ENCODE results near the gene MRPS10.
A peak's percentile ranks its signal among the peaks of the same experiment; 100 is the strongest.

MRPS10 gene

DNA sequence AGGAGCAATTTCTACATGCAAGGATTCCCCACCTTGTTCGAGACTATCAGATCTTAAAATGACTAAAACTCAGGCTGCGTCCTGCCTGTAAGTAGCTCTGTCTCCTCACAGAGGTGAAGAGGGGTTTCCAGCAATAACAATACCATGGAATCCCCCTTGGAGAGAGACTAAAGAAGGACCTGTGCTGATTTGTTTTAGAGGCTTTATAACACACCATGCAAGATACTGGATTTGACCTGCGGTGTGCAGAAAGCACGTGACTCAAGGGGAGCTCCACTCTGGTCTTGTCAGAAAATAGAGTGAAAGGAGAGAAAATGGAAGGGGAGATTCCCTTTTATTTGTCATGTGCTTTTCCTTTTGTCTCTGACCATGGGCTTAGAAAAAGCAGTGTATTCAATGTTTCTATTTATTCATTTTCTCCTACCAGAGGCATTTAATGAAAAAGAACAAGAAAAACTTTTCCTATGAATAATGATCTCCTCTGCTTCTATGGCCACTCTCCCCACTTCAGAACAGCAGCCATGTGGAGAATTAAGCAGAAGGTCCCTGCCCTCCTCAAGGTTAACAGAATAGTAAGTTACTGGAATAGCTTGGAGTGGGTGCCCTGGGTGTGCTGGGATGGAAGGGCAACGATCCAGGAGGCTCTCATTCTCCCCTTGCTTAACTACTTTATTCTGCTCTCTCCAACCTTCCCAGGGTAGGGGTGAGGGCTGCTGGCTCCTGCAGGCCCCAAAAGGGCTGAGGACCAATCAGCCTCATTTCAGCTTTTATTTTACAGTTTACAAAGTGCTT lies 19.2 kb upstream of the MRPS10 start:
- DNase-seq: no peak
- TF ChIP-seq, protein P1, sequence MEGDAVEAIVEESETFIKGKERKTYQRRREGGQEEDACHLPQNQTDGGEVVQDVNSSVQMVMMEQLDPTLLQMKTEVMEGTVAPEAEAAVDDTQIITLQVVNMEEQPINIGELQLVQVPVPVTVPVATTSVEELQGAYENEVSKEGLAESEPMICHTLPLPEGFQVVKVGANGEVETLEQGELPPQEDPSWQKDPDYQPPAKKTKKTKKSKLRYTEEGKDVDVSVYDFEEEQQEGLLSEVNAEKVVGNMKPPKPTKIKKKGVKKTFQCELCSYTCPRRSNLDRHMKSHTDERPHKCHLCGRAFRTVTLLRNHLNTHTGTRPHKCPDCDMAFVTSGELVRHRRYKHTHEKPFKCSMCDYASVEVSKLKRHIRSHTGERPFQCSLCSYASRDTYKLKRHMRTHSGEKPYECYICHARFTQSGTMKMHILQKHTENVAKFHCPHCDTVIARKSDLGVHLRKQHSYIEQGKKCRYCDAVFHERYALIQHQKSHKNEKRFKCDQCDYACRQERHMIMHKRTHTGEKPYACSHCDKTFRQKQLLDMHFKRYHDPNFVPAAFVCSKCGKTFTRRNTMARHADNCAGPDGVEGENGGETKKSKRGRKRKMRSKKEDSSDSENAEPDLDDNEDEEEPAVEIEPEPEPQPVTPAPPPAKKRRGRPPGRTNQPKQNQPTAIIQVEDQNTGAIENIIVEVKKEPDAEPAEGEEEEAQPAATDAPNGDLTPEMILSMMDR (IDR thresholded peaks at IDR 0.05; ENCODE audit: low read depth, low read length, missing control alignments): no peak
- Histone ChIP-seq H3K36me3 (replicated peaks) (peaks cover 9% of the 10 kb centered on the region), H3K27me3 (replicated peaks) (no peaks in the 10 kb centered on the region), H3K4me3 (ENCODE audit: low read depth, low read length) (no peak overlapping the region), H3K27ac (no peak overlapping the region)
- in situ Hi-C loops (cut with HindIII; ENCODE audit: low pct_ligation_motif_present, low sequenced_read_pairs): no loop called here

GRCh38 chr6:42236030-42236429 lies 18.4 kb upstream of the MRPS10 start:
- no peak for DNase-seq
- peaks cover 9% of the 10 kb centered on the region for H3K36me3 ChIP-seq (replicated peaks)
- TF ChIP-seq, protein P1 (IDR thresholded peaks at IDR 0.05; ENCODE audit: low read depth, low read length, missing control alignments): no peak
- no peak overlapping the region for H3K27ac ChIP-seq
- H3K27me3 ChIP-seq (replicated peaks): no peaks in the 10 kb centered on the region
- H3K4me3 ChIP-seq (ENCODE audit: low read depth, low read length): no peak overlapping the region
- in situ Hi-C loops (cut with HindIII; ENCODE audit: low pct_ligation_motif_present, low sequenced_read_pairs): no loop called here

DNA sequence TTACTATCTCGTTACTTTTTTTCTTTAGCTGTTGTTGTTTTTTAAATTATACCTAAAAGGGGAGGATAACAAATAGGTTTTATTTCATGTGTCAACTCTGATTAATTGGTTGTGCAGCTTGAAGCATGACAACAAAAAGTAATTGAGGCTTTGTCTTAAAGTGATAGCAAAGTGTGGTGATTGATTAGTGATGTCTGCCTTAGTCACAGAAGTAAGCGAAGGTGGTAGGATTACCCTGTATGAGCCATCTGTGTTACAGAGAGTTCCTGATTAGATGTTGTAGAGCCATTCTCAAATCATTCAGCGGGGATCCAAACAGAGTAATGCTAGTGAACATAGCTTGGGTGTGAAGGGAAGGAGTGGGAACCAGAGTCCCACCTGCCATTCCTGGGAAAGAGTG lies 14.4 kb upstream of the MRPS10 start:
- Histone ChIP-seq H3K27ac (no peak overlapping the region), H3K27me3 (replicated peaks) (no peaks in the 10 kb centered on the region), H3K4me3 (ENCODE audit: low read depth, low read length) (no peak overlapping the region), H3K36me3 (replicated peaks) (peaks cover 10% of the 10 kb centered on the region)
- DNase-seq: no peak
- in situ Hi-C loops (cut with HindIII; ENCODE audit: low pct_ligation_motif_present, low sequenced_read_pairs): no loop called here
- TF ChIP-seq, protein P1 (IDR thresholded peaks at IDR 0.05; ENCODE audit: low read depth, low read length, missing control alignments): no peak

- Histone ChIP-seq H3K27me3 (replicated peaks) (no peaks in the 10 kb centered on the region), H3K27ac (no peak overlapping the region), H3K4me3 (ENCODE audit: low read depth, low read length) (no peak overlapping the region), H3K36me3 (replicated peaks) (peaks cover 7% of the 10 kb centered on the region)
- TF ChIP-seq, protein P1 (IDR thresholded peaks at IDR 0.05; ENCODE audit: low read depth, low read length, missing control alignments): peak; percentile 67
- no peak for DNase-seq
- in situ Hi-C loops (cut with HindIII; ENCODE audit: low pct_ligation_motif_present, low sequenced_read_pairs): no loop called here
These were observed 13.0 kb upstream of the MRPS10 start for GRCh38 chr6:42230345-42231321.

DNA sequence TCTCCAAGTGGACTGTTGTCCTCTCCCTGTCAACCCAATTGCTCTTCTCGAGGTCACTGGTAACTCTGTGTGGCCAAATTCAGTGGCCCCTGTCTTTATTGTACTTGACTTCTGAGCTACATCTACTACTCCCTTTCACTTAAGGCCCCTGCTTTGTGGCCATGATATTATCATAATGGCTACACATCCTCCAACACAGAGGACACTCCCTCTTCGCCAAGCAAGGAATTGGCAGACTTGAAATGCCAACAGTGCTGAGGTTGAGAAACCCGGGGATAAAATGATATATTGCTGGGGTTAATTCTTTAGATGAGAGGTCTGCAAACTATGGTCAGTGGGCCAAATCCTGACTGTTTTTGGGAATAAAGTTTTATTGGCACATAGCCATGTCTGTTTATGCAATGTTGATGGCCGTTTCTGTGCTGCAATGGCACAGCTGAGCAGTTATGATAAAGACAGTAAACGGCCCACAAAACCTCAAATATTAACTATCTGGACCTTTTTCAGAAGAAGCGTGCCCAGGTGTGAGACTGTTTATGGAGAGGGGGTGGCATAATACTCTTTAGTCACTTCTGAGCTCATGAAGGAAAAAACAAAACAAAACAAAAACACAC lies 12.0 kb upstream of the MRPS10 start:
- H3K36me3 ChIP-seq (replicated peaks): peaks cover 7% of the 10 kb centered on the region
- in situ Hi-C loops (cut with HindIII; ENCODE audit: low pct_ligation_motif_present, low sequenced_read_pairs): no loop called here
- no peak for DNase-seq
- H3K4me3 ChIP-seq (ENCODE audit: low read depth, low read length): no peak overlapping the region
- TF ChIP-seq, protein P1 (IDR thresholded peaks at IDR 0.05; ENCODE audit: low read depth, low read length, missing control alignments): no peak
- H3K27ac ChIP-seq: no peak overlapping the region
- H3K27me3 ChIP-seq (replicated peaks): no peaks in the 10 kb centered on the region
